HFFc6 (cell line): ENCODE results near the gene OTX1. TPM values are rescaled to one million over a fixed set of nuclear protein-coding genes. Genes with fewer than 3 reads are reported as not detected.

ENCODE experiments used
- DNase-seq: peaks from one replicate; pipeline ENCODE4 v3.0.0-alpha.2; 2018
- H3K27ac Mint-ChIP-seq: 2 replicates; pipeline ENCODE4 v1.8.0; 2020; ENCODE audit warnings: mild to moderate bottlenecking, mixed read lengths
- H3K27me3 Mint-ChIP-seq: 2 replicates; pipeline ENCODE4 v1.8.0; 2021; ENCODE audit warnings: mild to moderate bottlenecking, moderate library complexity, mixed read lengths; ENCODE audit not compliant: insufficient read depth
- H3K36me3 Mint-ChIP-seq: 2 replicates; pipeline ENCODE4 v1.8.0; 2021; ENCODE audit warnings: low read depth, mixed read lengths
- H3K4me1 Mint-ChIP-seq: 2 replicates; pipeline ENCODE4 v1.8.0; 2020; ENCODE audit warnings: low read depth, mixed read lengths
- H3K4me3 Mint-ChIP-seq: 2 replicates; pipeline ENCODE4 v1.8.0; 2020; ENCODE audit warnings: mild to moderate bottlenecking, moderate library complexity, mixed read lengths
- H3K9me3 Mint-ChIP-seq: 2 replicates; pipeline ENCODE4 v1.8.0; 2020; ENCODE audit warnings: mild to moderate bottlenecking, mixed read lengths
- total RNA-seq, 6 experiments: library from RNA; stranded (reverse); fragmentation: NEBNext Ultra II Directional; extraction: Animal tissue kit (Norgen Biotek cat#: 25700); gene quantifications; 2 replicates in 1 of 6; 3 replicates in 5 of 6; pipeline ENCODE4 v1.2.3, GENCODE V29; 2021
- TF ChIP-seq, protein P1 (sequence below): fragments of 200-600 bp; sonication (generic); IDR thresholded peaks from 2 replicates; pipeline ENCODE4 v1.5.0; 2021; ENCODE audit warnings: antibody characterized with exemption, mild to moderate bottlenecking

Gene OTX1
- total RNA-seq, 6 experiments from 2014 or later = 0.41 to 0.61 (median 0.53) TPM

GRCh38 chr2:63046961-63047320 lies 3.7 kb upstream of the OTX1 start:
- Mint-ChIP-seq H3K4me1 (peaks cover 13% of the 10 kb centered on the region), H3K27ac (no peak overlapping the region), H3K4me3 (no peak overlapping the region), H3K27me3 (peaks cover 7% of the 10 kb centered on the region), H3K36me3 (peaks cover 30% of the 10 kb centered on the region), H3K9me3 (peaks cover 5% of the 10 kb centered on the region)
- DNase-seq = no peak
- TF ChIP-seq, protein P1, sequence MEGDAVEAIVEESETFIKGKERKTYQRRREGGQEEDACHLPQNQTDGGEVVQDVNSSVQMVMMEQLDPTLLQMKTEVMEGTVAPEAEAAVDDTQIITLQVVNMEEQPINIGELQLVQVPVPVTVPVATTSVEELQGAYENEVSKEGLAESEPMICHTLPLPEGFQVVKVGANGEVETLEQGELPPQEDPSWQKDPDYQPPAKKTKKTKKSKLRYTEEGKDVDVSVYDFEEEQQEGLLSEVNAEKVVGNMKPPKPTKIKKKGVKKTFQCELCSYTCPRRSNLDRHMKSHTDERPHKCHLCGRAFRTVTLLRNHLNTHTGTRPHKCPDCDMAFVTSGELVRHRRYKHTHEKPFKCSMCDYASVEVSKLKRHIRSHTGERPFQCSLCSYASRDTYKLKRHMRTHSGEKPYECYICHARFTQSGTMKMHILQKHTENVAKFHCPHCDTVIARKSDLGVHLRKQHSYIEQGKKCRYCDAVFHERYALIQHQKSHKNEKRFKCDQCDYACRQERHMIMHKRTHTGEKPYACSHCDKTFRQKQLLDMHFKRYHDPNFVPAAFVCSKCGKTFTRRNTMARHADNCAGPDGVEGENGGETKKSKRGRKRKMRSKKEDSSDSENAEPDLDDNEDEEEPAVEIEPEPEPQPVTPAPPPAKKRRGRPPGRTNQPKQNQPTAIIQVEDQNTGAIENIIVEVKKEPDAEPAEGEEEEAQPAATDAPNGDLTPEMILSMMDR = no peak

- H3K4me1 Mint-ChIP-seq = peaks cover 13% of the 10 kb centered on the region
- peaks cover 30% of the 10 kb centered on the region for H3K36me3 Mint-ChIP-seq
- H3K4me3 Mint-ChIP-seq = no peak overlapping the region
- DNase-seq = no peak
- H3K27ac Mint-ChIP-seq = no peak overlapping the region
- peaks cover 5% of the 10 kb centered on the region for H3K9me3 Mint-ChIP-seq
- TF ChIP-seq, protein P1 = no peak
- peaks cover 7% of the 10 kb centered on the region for H3K27me3 Mint-ChIP-seq
These were observed 3.0 kb upstream of the OTX1 start for GRCh38 chr2:63047321-63048279.

DNA sequence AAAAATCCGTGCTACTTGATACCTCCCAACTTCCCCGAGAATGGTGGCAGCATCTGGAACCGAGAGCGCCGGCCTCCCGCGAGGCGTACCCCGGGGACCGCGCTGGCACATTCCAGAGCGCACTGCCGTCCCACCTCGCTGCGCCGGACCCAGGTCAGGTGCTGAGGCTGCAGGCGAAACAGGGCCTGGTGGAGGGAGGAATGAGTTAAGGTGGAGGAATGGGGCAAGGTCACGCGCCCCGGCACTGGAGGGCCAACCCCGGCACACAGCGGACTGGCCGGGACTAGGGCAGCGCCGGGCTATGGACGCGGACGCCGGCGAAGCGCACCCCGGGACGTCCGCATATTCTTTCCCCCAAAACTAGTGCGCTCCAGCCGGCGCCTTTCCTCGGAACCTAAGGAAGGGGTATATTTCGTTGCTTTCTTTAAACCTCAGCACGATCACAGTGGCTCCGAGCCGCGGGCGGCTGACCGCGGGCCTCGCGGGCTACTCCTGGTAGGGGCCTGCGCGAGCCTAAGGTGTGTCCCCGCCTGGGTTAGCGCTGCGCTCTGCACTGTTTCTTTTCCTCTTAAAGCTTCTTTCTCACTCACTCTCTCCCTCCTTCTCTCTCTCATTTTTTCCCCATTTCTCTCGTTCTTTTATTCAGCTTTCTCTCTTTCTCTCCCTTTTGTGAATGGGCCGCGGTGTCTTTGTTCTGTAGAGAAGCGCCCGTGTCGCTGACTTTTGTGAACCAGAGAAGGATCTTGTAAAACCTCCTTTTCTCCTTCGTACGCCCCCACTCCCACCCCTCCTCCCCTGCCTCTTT lies 2.1 kb upstream of the OTX1 start:
- Mint-ChIP-seq H3K36me3 (peaks cover 30% of the 10 kb centered on the region), H3K27me3 (peaks cover 7% of the 10 kb centered on the region), H3K27ac (no peak overlapping the region)

DNA sequence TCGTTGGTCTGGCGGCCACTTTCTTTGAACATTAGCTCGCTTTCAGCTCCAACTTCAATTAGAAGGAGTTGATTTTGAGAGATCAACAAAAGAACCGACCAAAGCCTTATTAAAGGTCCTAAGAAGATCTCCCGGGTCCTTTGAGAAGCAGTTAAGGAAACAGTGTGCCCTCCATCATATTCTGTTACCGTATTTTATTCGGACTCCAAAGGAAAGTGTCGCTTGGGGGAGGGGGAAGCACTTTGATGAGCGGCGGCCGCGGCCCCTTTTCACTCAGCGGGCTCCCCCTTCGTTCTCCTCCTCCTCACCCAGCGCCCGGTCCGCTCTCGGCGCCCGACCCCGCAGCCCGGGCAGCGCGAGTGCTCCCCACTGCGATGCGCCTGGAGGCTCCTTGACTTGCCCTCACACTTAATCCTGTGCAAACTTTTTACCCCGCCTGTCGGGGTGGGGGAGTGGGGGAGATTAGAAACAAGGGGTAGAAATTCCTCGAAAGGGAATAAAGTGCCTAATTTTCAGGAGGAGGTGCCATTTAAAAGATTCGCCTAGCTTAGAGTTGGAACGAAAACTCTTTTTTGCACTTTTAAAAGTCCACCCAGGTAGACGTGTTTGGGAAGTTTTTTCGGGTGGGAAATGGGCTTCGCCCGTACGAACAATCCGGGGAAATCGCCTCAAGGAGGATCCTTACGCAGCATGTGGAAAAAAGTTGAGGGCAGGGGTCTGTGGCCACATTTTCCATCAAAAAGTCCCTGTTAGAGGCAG lies 1.2 kb upstream of the OTX1 start:
- peaks cover 32% of the 10 kb centered on the region for H3K36me3 Mint-ChIP-seq
- no peak for DNase-seq

More for the DNA sequence above, 2.1 kb upstream of the OTX1 start:
- TF ChIP-seq, protein P1 = no peak
- peaks cover 13% of the 10 kb centered on the region for H3K4me1 Mint-ChIP-seq
- H3K4me3 Mint-ChIP-seq = peak overlapping the region; percentile 89; the same call in 1 of the 2 replicates
- DNase-seq = no peak
- peaks cover 5% of the 10 kb centered on the region for H3K9me3 Mint-ChIP-seq

More for the DNA sequence above, 1.2 kb upstream of the OTX1 start:
- Mint-ChIP-seq H3K9me3 (peaks cover 7% of the 10 kb centered on the region), H3K4me3 (peak overlapping the region; percentile 89), H3K27me3 (peaks cover 10% of the 10 kb centered on the region), H3K4me1 (peaks cover 13% of the 10 kb centered on the region), H3K27ac (no peak overlapping the region)
- TF ChIP-seq, protein P1 = no peak
